Measurements from ENCODE around the gene GLIS2.

DNA sequence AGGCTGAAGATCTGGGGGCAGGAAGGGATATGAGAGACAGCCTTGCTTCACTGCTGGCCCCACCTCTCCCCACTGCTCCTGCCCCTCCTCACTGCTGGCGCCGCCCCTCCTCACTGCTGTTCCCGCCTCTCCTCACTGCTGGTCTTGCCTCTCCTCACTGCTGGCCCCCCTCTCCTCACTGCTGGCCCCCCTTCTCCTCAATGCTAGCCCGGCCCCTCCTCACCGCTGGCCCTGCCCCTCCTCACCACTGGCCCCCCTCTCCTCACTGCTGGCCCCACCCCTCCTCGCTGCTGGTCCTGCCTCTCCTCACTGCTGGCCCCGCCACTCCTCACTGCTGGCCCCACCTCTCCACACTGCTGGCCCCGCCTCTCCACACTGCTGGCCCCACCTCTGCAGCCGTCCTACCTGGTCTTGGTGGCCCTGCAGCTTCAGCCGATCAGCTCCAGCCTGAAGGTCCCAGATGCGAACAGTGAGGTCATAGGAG is 44.7 kb downstream of the GLIS2 start:
- TF ChIP-seq, protein P1, sequence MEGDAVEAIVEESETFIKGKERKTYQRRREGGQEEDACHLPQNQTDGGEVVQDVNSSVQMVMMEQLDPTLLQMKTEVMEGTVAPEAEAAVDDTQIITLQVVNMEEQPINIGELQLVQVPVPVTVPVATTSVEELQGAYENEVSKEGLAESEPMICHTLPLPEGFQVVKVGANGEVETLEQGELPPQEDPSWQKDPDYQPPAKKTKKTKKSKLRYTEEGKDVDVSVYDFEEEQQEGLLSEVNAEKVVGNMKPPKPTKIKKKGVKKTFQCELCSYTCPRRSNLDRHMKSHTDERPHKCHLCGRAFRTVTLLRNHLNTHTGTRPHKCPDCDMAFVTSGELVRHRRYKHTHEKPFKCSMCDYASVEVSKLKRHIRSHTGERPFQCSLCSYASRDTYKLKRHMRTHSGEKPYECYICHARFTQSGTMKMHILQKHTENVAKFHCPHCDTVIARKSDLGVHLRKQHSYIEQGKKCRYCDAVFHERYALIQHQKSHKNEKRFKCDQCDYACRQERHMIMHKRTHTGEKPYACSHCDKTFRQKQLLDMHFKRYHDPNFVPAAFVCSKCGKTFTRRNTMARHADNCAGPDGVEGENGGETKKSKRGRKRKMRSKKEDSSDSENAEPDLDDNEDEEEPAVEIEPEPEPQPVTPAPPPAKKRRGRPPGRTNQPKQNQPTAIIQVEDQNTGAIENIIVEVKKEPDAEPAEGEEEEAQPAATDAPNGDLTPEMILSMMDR (IDR thresholded peaks at IDR 0.05) = no peak
- TF ChIP-seq MAZ (IDR thresholded peaks at IDR 0.05; ENCODE audit: borderline replicate concordance, low read depth, low read length) (no peak), RCOR1 (IDR thresholded peaks at IDR 0.05; ENCODE audit: low read depth, low read length) (no peak), POLR2A (IDR thresholded peaks at IDR 0.05; ENCODE audit: low read length) (no peak), CHD2 (IDR thresholded peaks at IDR 0.05; ENCODE audit: low read length, partially characterized antibody) (no peak), RFX5 (IDR thresholded peaks at IDR 0.05) (no peak), MYC (IDR thresholded peaks at IDR 0.05; ENCODE audit: borderline replicate concordance, low read length) (no peak)
- TF ChIP-seq, protein P2, sequence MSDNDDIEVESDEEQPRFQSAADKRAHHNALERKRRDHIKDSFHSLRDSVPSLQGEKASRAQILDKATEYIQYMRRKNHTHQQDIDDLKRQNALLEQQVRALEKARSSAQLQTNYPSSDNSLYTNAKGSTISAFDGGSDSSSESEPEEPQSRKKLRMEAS (IDR thresholded peaks at IDR 0.05) = no peak

All from A549 (cell line).